Nephron (organoid): ENCODE results near the gene LIN7A.
A peak's percentile ranks its signal among the peaks of the same experiment; 100 is the strongest.
"Not testable (repeated sequence)": the region's sequence is repeated elsewhere in the genome, so short reads cannot be mapped to it uniquely, and the experiment has no call there.

ENCODE experiments used
- H3K27ac Mint-ChIP-seq, 3 experiments: 2 replicates each; pipeline ENCODE4 v1.8.0; 2020; ENCODE audit warnings: mixed read lengths in 3 of 3, mild to moderate bottlenecking in 2 of 3, moderate library complexity in 1 of 3
- H3K27me3 Mint-ChIP-seq: 2 replicates; pipeline ENCODE4 v1.8.0; 2021; ENCODE audit warnings: low read depth, mild to moderate bottlenecking, moderate library complexity, mixed read lengths
- H3K36me3 Mint-ChIP-seq: 2 replicates; pipeline ENCODE4 v1.8.0; 2020; ENCODE audit warnings: low read depth, mixed read lengths
- H3K4me1 Mint-ChIP-seq: 2 replicates; pipeline ENCODE4 v1.8.0; 2020; ENCODE audit warnings: mixed read lengths
- H3K4me3 Mint-ChIP-seq, 3 experiments: 2 replicates each; pipeline ENCODE4 v1.8.0; 2020; ENCODE audit warnings: mild to moderate bottlenecking in 3 of 3, mixed read lengths in 3 of 3, moderate library complexity in 2 of 3
- H3K9me3 Mint-ChIP-seq: 2 replicates; pipeline ENCODE4 v1.8.0; 2020; ENCODE audit warnings: mixed read lengths
- CTCF ChIP-seq, 3 experiments: fragments of 200-600 bp; sonication (generic); IDR thresholded peaks; one replicate each; pipeline ENCODE4 v1.5.0; 2021; ENCODE audit warnings: antibody characterized with exemption in 3 of 3; ENCODE audit not compliant: unreplicated experiment in 3 of 3

Gene LIN7A

GRCh38 chr12:80895240-80895639 lies 42.5 kb downstream of the LIN7A start:
- H3K36me3 Mint-ChIP-seq: peaks cover 7% of the 10 kb centered on the region
- no peaks in the 10 kb centered on the region for H3K27me3 Mint-ChIP-seq
- H3K27ac Mint-ChIP-seq: no peak overlapping the region
- TF ChIP-seq CTCF (IDR thresholded peaks at IDR 0.05; ENCODE audit: unreplicated experiment in 3 of 3): no peak
- H3K4me1 Mint-ChIP-seq: no peaks in the 10 kb centered on the region
- peaks cover 8% of the 10 kb centered on the region for H3K9me3 Mint-ChIP-seq
- H3K4me3 Mint-ChIP-seq: no peak overlapping the region

GRCh38 chr12:80894179-80894578 lies 43.6 kb downstream of the LIN7A start:
- peaks cover 7% of the 10 kb centered on the region for H3K36me3 Mint-ChIP-seq
- H3K9me3 Mint-ChIP-seq: peaks cover 3% of the 10 kb centered on the region
- H3K4me3 Mint-ChIP-seq: no peak overlapping the region
- no peak for TF ChIP-seq CTCF (IDR thresholded peaks at IDR 0.05; ENCODE audit: unreplicated experiment in 3 of 3)
- no peaks in the 10 kb centered on the region for H3K27me3 Mint-ChIP-seq
- no peak overlapping the region for H3K27ac Mint-ChIP-seq
- no peaks in the 10 kb centered on the region for H3K4me1 Mint-ChIP-seq

- H3K27ac Mint-ChIP-seq: no peak overlapping the region
- peaks cover 3% of the 10 kb centered on the region for H3K36me3 Mint-ChIP-seq
- TF ChIP-seq CTCF (IDR thresholded peaks at IDR 0.05; ENCODE audit: unreplicated experiment in 3 of 3): no peak
- no peaks in the 10 kb centered on the region for H3K27me3 Mint-ChIP-seq
- H3K4me3 Mint-ChIP-seq: no peak overlapping the region
- H3K9me3 Mint-ChIP-seq: no peaks in the 10 kb centered on the region
- no peaks in the 10 kb centered on the region for H3K4me1 Mint-ChIP-seq
Observed at GRCh38 chr12:80892597-80893445, 44.9 kb downstream of the LIN7A start.

- TF ChIP-seq CTCF (IDR thresholded peaks at IDR 0.05; ENCODE audit: unreplicated experiment in 3 of 3): no peak
- H3K36me3 Mint-ChIP-seq: peaks cover 8% of the 10 kb centered on the region
- no peak overlapping the region for H3K4me3 Mint-ChIP-seq
- no peaks in the 10 kb centered on the region for H3K27me3 Mint-ChIP-seq
- peaks cover 12% of the 10 kb centered on the region for H3K4me1 Mint-ChIP-seq
- H3K27ac Mint-ChIP-seq: no peak overlapping the region
- H3K9me3 Mint-ChIP-seq: no peaks in the 10 kb centered on the region
Observed at GRCh38 chr12:80884651-80885050, 53.1 kb downstream of the LIN7A start.

GRCh38 chr12:80881106-80881505 lies 56.6 kb downstream of the LIN7A start:
- H3K27ac Mint-ChIP-seq: peak overlapping the region in 1 of 3 experiments; percentile 36
- H3K4me1 Mint-ChIP-seq: peaks cover 22% of the 10 kb centered on the region
- no peak for TF ChIP-seq CTCF (IDR thresholded peaks at IDR 0.05; ENCODE audit: unreplicated experiment in 3 of 3)
- no peak overlapping the region for H3K4me3 Mint-ChIP-seq
- no peaks in the 10 kb centered on the region for H3K27me3 Mint-ChIP-seq
- no peaks in the 10 kb centered on the region for H3K9me3 Mint-ChIP-seq
- peaks cover 7% of the 10 kb centered on the region for H3K36me3 Mint-ChIP-seq

- H3K9me3 Mint-ChIP-seq, H3K4me3 Mint-ChIP-seq, H3K27me3 Mint-ChIP-seq, H3K36me3 Mint-ChIP-seq: not testable (repeated sequence)
- Mint-ChIP-seq H3K4me1 (peaks cover 22% of the 10 kb centered on the region), H3K27ac (peak overlapping the region in 2 of 3 experiments; percentile 17 to 65)
Observed at GRCh38 chr12:80878452-80878851, 59.3 kb downstream of the LIN7A start.
